ENCODE results near the gene IVNS1ABP. TPM values are rescaled to one million over a fixed set of nuclear protein-coding genes. Genes with fewer than 3 reads are reported as not detected.
A peak's percentile ranks its signal among the peaks of the same experiment; 100 is the strongest.

The IVNS1ABP gene
- total RNA-seq, 4 donors from 2014 or later: 41.8 to 125 (median 66.7) TPM

DNA sequence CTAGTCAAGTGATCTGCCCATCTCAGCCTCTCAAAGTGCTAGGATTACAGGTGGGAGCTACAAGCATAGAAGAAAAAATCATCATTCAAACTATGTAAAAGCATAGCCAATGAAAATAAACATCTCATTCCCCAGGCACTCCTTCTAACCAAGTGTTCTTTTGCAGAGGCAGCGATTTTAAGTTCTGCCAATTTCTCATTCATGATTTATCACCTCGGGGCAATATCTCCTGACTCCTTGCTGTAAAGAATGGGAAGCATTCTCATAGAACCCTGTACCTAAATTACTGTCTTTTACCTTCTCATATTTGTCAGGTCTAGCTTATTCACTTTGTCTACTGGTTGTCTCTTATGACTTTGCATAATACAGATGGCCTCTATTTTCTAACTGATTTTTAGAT lies 32.5 kb upstream of the IVNS1ABP start:
- Histone ChIP-seq H3K4me1 (peaks cover 0 to 6% (median 0%) of the 10 kb centered on the region in 4 donors), H3K27ac (no peak overlapping the region), H3K9me3 (no peaks in the 10 kb centered on the region), H3K36me3 (no peaks in the 10 kb centered on the region), H3K27me3 (no peaks in the 10 kb centered on the region), H3K4me3 (no peak overlapping the region)
- TF ChIP-seq EP300 (IDR thresholded peaks at IDR 0.05): no peak
- TF ChIP-seq POLR2A (IDR thresholded peaks at IDR 0.05): no peak
- TF ChIP-seq, protein P1, sequence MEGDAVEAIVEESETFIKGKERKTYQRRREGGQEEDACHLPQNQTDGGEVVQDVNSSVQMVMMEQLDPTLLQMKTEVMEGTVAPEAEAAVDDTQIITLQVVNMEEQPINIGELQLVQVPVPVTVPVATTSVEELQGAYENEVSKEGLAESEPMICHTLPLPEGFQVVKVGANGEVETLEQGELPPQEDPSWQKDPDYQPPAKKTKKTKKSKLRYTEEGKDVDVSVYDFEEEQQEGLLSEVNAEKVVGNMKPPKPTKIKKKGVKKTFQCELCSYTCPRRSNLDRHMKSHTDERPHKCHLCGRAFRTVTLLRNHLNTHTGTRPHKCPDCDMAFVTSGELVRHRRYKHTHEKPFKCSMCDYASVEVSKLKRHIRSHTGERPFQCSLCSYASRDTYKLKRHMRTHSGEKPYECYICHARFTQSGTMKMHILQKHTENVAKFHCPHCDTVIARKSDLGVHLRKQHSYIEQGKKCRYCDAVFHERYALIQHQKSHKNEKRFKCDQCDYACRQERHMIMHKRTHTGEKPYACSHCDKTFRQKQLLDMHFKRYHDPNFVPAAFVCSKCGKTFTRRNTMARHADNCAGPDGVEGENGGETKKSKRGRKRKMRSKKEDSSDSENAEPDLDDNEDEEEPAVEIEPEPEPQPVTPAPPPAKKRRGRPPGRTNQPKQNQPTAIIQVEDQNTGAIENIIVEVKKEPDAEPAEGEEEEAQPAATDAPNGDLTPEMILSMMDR (IDR thresholded peaks at IDR 0.05): no peak
- WGBS, 2 donors: 62 to 77% methylated on average over 2 of the region's 2 CpGs
- no peak for DNase-seq (ENCODE audit: low spot score in 2 of 2)

DNA sequence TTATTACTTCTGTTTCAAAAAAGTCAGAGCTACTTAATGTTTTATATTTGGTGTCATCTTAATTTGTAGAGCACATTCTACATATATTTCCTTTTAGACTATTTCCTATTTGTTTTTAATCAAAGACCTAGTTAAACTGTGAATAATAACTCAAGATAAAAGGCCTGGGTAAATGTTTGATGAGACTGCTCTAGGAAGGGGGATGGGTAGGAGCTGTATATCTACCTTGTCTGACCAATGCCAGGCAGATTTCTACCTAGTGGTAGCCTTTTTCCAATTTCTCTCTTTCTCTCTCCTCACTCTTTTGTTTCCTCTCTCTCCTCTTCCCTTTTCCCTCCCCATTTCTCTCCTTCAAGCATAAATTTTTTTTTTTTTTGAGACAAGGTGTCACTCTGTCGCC lies 31.9 kb upstream of the IVNS1ABP start:
- no peaks in the 10 kb centered on the region for H3K9me3 ChIP-seq
- no peaks in the 10 kb centered on the region for H3K27me3 ChIP-seq
- WGBS, 2 donors: 79 to 86% methylated on average over 1 of the region's 1 CpG
- no peak for DNase-seq (ENCODE audit: low spot score in 2 of 2)
- TF ChIP-seq, protein P1 (IDR thresholded peaks at IDR 0.05): no peak
- TF ChIP-seq POLR2A (IDR thresholded peaks at IDR 0.05) (no peak), EP300 (IDR thresholded peaks at IDR 0.05) (no peak)
- H3K27ac ChIP-seq: no peak overlapping the region
- H3K36me3 ChIP-seq: no peaks in the 10 kb centered on the region
- H3K4me3 ChIP-seq: no peak overlapping the region
- H3K4me1 ChIP-seq: peaks cover 0 to 6% (median 0%) of the 10 kb centered on the region in 4 donors

DNA sequence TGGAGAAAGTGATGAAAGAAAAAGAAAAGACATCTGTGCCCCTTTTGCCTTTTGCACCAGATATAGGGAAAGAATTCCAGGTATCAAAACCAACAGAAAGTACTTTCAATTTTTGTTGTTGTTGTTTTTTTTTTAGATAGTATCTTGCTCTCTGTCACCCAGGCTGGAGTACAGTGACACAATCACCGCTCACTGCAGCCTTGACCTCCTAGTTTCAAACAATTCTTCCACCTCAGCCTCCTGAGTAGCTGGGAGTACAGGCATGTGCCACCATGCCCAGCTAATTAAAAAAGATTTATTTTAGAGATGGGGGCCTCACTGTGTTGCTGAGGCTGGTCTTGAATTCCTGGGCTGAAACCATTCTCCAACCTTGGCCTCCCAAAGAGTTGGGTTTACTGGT lies 31.3 kb upstream of the IVNS1ABP start:
- Histone ChIP-seq H3K4me3 (no peak overlapping the region), H3K36me3 (no peaks in the 10 kb centered on the region), H3K27ac (no peak overlapping the region), H3K9me3 (no peaks in the 10 kb centered on the region), H3K27me3 (no peaks in the 10 kb centered on the region), H3K4me1 (peaks cover 0 to 11% (median 0%) of the 10 kb centered on the region in 4 donors)
- 100% methylated on average over 1 of the region's 1 CpG for WGBS, 2 donors
- DNase-seq (ENCODE audit: low spot score in 2 of 2): no peak
- TF ChIP-seq EP300 (IDR thresholded peaks at IDR 0.05) (no peak), POLR2A (IDR thresholded peaks at IDR 0.05) (no peak)
- TF ChIP-seq, protein P1 (IDR thresholded peaks at IDR 0.05): no peak

DNA sequence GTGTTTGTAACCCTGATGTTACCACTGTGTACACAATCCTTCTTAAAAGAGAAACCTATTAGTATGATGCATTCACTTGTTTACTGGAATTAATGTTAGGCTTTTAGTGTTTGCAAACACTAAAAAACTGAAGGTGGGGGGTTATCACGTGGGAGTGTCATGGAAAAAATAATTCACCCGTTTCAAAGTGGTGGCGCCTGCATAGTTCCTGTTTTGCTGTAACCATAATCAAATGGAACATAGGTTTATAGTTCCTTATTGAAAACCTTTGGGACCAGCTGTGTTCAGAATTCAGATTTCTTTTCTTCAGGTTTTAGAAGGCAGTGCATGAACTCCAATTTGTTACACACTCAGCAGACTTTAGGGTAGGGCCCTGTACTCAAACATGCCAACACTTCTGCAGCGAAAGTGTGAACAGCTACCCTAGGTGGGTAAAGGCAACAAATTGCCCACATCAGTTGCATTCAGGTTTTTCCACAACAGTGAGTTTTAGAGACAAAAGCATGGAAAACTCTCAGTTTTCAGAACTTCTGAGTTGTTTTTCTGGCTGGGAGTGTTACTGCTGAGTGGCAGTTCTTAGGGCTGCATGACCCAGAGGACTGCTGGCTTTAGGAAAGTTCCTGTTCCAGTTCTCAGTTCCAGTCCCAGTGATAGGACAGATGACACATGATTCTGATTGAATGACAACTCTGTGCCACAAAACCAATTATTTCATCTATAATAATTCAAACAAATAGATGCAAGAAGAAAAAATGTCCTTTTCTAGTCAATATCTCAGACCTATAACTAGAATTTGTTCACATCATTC lies 29.1 kb upstream of the IVNS1ABP start:
- no peak for DNase-seq (ENCODE audit: low spot score in 2 of 2)
- H3K36me3 ChIP-seq: no peaks in the 10 kb centered on the region
- peaks cover 0 to 24% (median 0%) of the 10 kb centered on the region in 4 donors for H3K4me1 ChIP-seq
- no peaks in the 10 kb centered on the region for H3K27me3 ChIP-seq
- TF ChIP-seq EP300 (IDR thresholded peaks at IDR 0.05): peak in 1 of 2 donors; percentile 18
- TF ChIP-seq, protein P1 (IDR thresholded peaks at IDR 0.05): no peak
- WGBS, 2 donors: 76 to 80% methylated on average over 4 of the region's 4 CpGs
- no peak overlapping the region for H3K4me3 ChIP-seq
- peak overlapping the region in 1 of 4 donors; percentile 56 for H3K27ac ChIP-seq
- H3K9me3 ChIP-seq: no peaks in the 10 kb centered on the region

DNA sequence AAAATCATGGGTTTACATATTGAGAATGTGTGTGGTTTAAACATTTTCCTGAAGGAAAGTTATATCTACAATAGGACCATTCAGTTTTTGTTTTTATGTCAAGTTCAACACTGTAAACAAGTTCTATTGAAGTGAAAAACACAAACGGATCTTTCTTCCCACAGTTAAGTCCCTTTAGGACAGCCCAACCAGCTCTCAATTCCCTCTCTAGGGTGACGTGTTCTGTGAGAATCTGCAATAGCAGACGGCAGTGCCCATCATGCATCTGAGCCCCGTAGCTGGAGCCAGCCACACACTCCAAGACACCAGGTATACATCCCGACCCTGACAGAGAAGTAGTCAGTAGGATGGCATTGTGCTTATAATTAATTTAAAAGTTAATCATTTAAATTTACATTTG lies 26.3 kb upstream of the IVNS1ABP start:
- H3K36me3 ChIP-seq: no peaks in the 10 kb centered on the region
- peak overlapping the region in 3 of 4 donors; percentile 13 to 49 (median 14) for H3K27ac ChIP-seq
- DNase-seq (ENCODE audit: low spot score in 2 of 2): no peak
- no peak overlapping the region for H3K4me3 ChIP-seq
- no peaks in the 10 kb centered on the region for H3K9me3 ChIP-seq
- H3K27me3 ChIP-seq: no peaks in the 10 kb centered on the region
- peaks cover 0 to 18% (median 4%) of the 10 kb centered on the region in 4 donors for H3K4me1 ChIP-seq
- TF ChIP-seq, protein P1 (IDR thresholded peaks at IDR 0.05): no peak
- TF ChIP-seq EP300 (IDR thresholded peaks at IDR 0.05) (no peak), POLR2A (IDR thresholded peaks at IDR 0.05) (no peak)
- WGBS, 2 donors: 35% methylated on average over 5 of the region's 5 CpGs

Measured in tibial nerve (tissue), 4 donors.